ENCODE results near the gene VWA8. TPM values are rescaled to one million over a fixed set of nuclear protein-coding genes. Genes with fewer than 3 reads are reported as not detected.
A peak's percentile ranks its signal among the peaks of the same experiment; 100 is the strongest.

The VWA8 gene
- total and polyA plus RNA-seq, 2 of the 13 experiments (the other 11 are each of a cell fraction or from before 2014, with no cell fraction given): 9.1 to 17.3 TPM

GRCh38 chr13:41960637-41961465 lies at the start of gene VWA8 (continued):
- TF ChIP-seq, protein P1, sequence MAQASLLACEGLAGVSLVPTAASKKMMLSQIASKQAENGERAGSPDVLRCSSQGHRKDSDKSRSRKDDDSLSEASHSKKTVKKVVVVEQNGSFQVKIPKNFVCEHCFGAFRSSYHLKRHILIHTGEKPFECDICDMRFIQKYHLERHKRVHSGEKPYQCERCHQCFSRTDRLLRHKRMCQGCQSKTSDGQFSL (CRISPR knock-in tag; IDR thresholded peaks at IDR 0.05): peak; percentile 46; the same call in 1 of the 2 replicates
- TF ChIP-seq ZNF83 (CRISPR knock-in tag; IDR thresholded peaks at IDR 0.05; ENCODE audit: borderline replicate concordance) (no peak), ZKSCAN1 (IDR thresholded peaks at IDR 0.05; ENCODE audit: low read length) (0 out of 2 replicates have a peak, but pooled peaks have one; percentile 27), PHF20 (CRISPR knock-in tag; IDR thresholded peaks at IDR 0.05) (peak; percentile 94), HOXA3 (CRISPR knock-in tag; IDR thresholded peaks at IDR 0.05) (peak; percentile 88), ZNF430 (CRISPR knock-in tag; IDR thresholded peaks at IDR 0.05) (peak; percentile 84), MBD4 (IDR thresholded peaks at IDR 0.05; ENCODE audit: borderline replicate concordance, low read length) (no peak), SNAPC4 (CRISPR knock-in tag; IDR thresholded peaks at IDR 0.05) (0 out of 2 replicates have a peak, but pooled peaks have one; percentile 32), SMYD3 (CRISPR knock-in tag; IDR thresholded peaks at IDR 0.05) (0 out of 2 replicates have a peak, but pooled peaks have one; percentile 46), ZBTB42 (CRISPR knock-in tag; IDR thresholded peaks at IDR 0.05) (0 out of 2 replicates have a peak, but pooled peaks have one; percentile 50), ZNF292 (CRISPR knock-in tag; IDR thresholded peaks at IDR 0.05; ENCODE audit: borderline replicate concordance, low read depth) (peak; percentile 79; the same call in 1 of the 2 replicates), ZNF138 (CRISPR knock-in tag; IDR thresholded peaks at IDR 0.05; ENCODE audit: low read depth) (0 out of 2 replicates have a peak, but pooled peaks have one; percentile 95)
- TF ChIP-seq, protein P2, sequence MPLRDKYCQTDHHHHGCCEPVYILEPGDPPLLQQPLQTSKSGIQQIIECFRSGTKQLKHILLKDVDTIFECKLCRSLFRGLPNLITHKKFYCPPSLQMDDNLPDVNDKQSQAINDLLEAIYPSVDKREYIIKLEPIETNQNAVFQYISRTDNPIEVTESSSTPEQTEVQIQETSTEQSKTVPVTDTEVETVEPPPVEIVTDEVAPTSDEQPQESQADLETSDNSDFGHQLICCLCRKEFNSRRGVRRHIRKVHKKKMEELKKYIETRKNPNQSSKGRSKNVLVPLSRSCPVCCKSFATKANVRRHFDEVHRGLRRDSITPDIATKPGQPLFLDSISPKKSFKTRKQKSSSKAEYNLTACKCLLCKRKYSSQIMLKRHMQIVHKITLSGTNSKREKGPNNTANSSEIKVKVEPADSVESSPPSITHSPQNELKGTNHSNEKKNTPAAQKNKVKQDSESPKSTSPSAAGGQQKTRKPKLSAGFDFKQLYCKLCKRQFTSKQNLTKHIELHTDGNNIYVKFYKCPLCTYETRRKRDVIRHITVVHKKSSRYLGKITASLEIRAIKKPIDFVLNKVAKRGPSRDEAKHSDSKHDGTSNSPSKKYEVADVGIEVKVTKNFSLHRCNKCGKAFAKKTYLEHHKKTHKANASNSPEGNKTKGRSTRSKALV (CRISPR knock-in tag; IDR thresholded peaks at IDR 0.05): peak; percentile 65; the same call in 1 of the 2 replicates
- TF ChIP-seq, protein P3, sequence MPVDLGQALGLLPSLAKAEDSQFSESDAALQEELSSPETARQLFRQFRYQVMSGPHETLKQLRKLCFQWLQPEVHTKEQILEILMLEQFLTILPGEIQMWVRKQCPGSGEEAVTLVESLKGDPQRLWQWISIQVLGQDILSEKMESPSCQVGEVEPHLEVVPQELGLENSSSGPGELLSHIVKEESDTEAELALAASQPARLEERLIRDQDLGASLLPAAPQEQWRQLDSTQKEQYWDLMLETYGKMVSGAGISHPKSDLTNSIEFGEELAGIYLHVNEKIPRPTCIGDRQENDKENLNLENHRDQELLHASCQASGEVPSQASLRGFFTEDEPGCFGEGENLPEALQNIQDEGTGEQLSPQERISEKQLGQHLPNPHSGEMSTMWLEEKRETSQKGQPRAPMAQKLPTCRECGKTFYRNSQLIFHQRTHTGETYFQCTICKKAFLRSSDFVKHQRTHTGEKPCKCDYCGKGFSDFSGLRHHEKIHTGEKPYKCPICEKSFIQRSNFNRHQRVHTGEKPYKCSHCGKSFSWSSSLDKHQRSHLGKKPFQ (CRISPR knock-in tag; IDR thresholded peaks at IDR 0.05; ENCODE audit: insufficient replicate concordance): no peak
- TF ChIP-seq, protein P4, sequence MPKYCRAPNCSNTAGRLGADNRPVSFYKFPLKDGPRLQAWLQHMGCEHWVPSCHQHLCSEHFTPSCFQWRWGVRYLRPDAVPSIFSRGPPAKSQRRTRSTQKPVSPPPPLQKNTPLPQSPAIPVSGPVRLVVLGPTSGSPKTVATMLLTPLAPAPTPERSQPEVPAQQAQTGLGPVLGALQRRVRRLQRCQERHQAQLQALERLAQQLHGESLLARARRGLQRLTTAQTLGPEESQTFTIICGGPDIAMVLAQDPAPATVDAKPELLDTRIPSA (CRISPR knock-in tag; IDR thresholded peaks at IDR 0.05; ENCODE audit: borderline replicate concordance): 0 out of 2 replicates have a peak, but pooled peaks have one; percentile 65
- TF ChIP-seq, protein P5, sequence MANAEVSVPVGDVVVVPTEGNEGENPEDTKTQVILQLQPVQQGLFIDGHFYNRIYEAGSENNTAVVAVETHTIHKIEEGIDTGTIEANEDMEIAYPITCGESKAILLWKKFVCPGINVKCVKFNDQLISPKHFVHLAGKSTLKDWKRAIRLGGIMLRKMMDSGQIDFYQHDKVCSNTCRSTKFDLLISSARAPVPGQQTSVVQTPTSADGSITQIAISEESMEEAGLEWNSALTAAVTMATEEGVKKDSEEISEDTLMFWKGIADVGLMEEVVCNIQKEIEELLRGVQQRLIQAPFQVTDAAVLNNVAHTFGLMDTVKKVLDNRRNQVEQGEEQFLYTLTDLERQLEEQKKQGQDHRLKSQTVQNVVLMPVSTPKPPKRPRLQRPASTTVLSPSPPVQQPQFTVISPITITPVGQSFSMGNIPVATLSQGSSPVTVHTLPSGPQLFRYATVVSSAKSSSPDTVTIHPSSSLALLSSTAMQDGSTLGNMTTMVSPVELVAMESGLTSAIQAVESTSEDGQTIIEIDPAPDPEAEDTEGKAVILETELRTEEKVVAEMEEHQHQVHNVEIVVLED (CRISPR knock-in tag; IDR thresholded peaks at IDR 0.05; ENCODE audit: borderline replicate concordance): peak; percentile 50; the same call in 1 of the 2 replicates
